ENCODE data around the gene PPCDC.

The PPCDC gene

GRCh38 chr15:75019916-75020315 lies 3.5 kb upstream of the PPCDC start:
- no peak for DNase-seq

DNA sequence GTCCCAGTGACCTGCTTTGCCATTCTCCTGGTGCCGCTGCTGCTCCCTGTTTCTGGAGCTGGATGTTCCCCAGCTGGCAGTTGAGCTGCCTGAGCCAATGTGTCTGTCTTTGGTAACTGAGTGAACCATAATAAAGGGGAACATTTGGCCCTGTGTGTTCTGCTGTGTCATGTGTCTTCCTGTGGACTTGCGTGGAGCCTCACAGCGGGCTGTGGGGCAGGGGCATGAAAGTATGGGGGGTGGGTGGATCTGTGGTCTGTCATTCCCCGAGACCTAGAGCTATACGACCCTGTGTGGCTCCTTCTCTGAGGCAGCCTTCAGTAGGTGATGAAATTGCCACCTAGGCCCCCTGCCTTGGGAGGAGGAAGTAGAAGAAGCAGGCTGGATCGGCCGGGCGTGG lies 2.0 kb upstream of the PPCDC start:
- DNase-seq = no peak

GRCh38 chr15:75022783-75023180 lies 608 bp upstream of the PPCDC start:
- no peak for DNase-seq

DNA sequence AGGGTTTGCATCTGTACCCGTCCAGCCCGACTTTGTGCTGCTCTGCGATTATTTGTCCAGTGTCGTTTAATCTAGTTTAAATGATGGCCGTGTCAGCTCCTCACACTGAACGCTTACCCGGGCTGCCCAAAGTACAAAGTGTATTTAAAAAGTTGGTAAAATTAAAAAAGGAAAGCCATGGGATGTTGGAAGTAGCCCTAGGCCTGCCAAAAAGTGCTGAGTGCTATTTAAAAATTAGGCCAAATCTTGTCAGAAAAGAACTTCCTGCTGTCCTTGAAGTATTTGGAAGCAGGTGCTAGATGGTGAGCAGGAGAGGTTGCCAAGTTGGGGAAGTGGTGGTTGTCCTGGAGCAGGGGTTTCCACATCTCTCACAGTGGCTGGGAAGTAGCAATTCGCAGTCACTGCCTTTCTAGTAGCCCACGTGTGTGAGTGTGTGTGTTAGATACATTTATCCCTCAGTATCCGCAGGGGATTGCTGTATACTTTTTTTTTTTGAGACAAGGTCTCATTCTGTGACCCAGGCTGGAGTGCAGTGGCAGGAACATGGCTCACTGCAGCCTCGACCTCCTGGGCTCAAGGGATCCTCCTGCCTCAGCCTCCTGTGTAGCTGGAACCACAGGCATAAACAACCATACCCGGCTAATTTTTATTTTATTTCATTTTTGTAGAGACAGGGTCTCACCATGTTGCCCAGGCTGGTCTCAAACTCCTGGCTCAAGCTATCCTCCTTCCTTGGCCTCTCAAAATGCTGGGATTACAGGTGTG lies 664 bp downstream of the PPCDC start:
- DNase-seq = peak; percentile 23 to 26

DNA sequence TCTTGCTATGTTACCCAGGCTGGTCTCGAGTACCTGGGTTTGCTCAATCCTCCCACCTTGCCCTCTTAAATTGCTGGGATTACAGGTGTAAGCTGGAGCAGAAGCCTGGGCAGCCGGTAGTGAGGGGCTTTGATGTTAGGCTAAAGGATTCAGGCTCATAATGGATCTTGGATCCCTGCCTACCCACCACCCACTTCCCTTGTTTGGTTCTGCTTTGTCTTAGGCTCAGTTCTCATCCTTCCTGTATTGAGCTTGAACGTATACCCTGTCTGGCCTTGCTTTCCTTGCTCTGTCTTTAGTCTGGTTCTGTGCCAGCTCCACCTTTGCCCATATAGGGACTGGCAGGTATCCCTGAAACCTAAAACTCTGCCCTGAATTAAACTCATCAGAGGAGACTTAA lies 1.7 kb downstream of the PPCDC start:
- no peak for DNase-seq

DNA sequence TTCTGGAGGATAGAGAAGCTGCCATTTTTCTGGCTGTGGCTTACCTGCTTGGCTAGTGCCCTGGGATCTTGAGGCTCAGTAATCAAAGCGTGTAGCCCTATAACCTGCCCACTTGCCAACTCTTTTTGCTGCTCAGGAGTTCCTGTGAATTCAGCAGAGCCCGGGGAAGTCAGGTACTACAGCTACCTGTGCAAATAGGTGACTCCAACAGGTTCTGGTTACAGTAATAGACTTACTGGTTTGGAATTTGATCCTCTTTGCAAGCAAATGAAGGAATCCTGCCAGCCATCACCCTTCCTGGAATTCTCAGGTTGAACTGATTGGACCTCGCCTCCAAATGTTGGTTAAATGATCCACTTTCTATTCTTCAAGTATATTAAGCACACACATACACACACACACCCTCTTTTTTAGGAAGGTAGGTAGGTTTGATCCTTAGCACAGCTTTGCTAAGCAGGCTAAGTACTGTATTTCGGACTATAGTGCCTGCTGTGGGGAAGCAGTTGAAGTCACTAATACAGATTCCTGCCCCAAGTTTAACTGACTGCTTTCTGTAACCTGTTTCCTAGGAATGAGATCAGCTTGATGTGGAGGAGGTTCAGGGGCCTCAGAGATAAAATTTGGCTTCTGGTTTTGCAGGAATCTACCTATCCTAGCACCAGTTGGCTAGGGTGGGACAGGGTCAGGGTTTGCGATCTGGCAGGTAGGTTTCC lies 2.3 kb downstream of the PPCDC start:
- no peak for DNase-seq

DNA sequence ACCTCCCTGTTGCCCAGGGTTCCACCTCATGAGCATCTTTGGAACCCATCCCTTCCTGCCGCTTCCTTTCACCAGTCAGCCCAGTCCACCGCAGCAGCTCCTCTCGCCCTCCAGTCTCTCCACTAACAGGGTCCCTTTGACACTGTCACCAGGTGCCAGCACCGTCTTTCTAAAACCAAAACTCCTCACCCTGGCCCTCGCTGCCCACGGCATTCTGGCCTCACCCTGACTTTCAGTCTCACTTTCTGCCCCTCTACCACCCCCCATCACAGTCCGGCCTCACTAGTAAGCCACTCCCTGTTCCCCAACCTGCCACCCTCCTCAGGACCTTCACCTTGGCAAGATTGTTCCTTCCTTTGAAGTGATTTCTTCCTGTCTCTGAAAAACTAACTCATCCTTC lies 4.2 kb downstream of the PPCDC start:
- no peak for DNase-seq

GRCh38 chr15:75028991-75029377 lies 5.6 kb downstream of the PPCDC start:
- DNase-seq = no peak

DNA sequence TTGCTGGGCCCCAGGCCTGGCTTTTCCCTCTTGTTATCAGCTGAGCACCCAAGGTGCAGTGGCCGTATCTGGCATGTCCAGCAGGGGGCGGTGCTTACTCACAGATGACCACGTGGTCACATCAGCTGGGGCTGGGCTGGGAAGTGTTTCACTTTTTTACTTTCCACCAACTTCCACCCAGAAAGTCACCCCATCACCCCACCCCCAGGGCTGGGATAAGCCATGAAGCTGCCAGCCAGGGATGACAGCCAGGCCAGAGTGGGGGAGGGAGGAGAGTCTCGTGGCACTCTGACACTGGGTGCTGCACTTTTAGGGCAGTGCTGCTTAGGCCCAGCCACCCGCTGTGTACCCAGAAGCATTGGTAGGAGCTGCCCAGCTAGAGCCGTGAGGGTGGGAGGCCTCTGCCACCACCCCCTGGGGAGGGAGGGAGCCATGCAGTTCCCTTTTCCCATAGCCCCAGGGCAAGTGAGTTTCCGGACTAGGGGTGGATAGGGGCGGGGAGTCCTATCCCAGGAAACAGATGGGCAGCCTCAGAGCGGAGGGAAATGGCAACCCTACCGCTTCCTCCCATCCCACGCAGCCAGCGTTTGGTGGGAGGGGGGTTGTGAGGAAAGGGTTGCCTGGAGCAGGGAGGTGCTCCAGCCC lies 6.1 kb downstream of the PPCDC start:
- DNase-seq = peak; percentile 73 to 88

- peak in 1 of 2 experiments; percentile 85 for DNase-seq
Observed at GRCh38 chr15:75030023-75030413, 6.6 kb downstream of the PPCDC start.

DNA sequence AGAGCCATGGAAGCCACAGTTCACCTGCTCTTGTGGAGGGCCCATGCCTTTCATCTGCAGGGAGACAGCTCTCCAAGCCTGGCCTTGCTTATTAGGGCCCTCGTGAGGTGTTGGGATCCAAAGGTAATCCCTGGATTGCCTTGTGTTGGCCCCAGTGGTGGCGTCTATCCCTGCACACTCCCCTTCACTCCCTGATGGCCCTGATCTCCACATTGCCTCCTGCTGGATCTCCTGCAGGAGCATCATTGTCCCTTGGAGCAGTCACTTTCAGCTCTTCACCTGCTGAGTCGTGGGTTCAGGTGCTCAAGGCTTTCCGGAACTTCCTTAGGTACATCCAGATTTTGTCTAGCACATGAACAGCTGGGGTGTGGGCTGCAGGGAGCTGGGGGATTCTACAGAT lies 7.0 kb downstream of the PPCDC start:
- DNase-seq = no peak

- DNase-seq = no peak
Observed at GRCh38 chr15:75031848-75032247, 8.5 kb downstream of the PPCDC start.

DNA sequence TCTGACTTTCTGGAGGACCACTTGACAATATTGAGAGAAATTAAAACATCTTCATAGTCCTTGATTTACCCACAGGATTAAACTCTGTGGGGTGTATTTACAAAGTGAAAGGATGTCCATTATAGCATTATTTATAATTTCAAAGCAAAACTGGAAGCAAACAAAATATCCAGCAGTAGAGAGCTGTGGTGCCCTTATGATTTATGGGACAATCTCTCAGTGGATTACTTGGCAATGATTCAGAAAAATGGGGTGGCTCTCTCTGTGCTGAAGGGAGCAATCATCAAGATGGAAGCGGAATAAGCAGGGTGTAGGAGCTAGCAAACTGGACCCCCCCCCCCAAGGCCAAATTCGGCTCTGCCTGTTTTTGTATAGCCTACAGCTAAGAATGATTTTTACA lies 9.0 kb downstream of the PPCDC start:
- DNase-seq = no peak

- DNase-seq = no peak
Observed at GRCh38 chr15:75033809-75034208, 10.4 kb downstream of the PPCDC start.

GRCh38 chr15:75034615-75035014 lies 11.2 kb downstream of the PPCDC start:
- no peak for DNase-seq

DNA sequence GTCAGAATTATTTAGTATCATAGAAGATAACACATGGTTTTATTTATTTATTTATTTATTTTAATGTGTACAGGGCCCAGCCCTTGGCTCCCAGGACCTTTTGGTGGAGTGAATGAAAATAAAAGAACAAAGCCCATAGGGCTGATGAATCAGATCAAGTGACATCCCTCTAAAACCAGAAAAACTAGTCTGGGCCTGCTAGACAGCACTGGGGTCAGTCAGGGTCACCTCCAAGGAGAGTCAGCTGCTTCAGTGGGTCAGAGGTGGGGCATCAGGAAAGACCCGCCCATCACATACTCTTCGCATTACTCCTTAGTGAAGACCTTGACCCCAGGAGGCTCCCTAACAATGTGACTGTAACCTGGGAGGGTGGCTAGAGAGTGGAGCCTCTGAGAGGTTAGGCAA lies 12.8 kb downstream of the PPCDC start:
- DNase-seq = no peak

GRCh38 chr15:75037685-75038084 lies 14.3 kb downstream of the PPCDC start:
- no peak for DNase-seq

- no peak for DNase-seq
Observed at GRCh38 chr15:75038231-75038630, 14.8 kb downstream of the PPCDC start.

DNA sequence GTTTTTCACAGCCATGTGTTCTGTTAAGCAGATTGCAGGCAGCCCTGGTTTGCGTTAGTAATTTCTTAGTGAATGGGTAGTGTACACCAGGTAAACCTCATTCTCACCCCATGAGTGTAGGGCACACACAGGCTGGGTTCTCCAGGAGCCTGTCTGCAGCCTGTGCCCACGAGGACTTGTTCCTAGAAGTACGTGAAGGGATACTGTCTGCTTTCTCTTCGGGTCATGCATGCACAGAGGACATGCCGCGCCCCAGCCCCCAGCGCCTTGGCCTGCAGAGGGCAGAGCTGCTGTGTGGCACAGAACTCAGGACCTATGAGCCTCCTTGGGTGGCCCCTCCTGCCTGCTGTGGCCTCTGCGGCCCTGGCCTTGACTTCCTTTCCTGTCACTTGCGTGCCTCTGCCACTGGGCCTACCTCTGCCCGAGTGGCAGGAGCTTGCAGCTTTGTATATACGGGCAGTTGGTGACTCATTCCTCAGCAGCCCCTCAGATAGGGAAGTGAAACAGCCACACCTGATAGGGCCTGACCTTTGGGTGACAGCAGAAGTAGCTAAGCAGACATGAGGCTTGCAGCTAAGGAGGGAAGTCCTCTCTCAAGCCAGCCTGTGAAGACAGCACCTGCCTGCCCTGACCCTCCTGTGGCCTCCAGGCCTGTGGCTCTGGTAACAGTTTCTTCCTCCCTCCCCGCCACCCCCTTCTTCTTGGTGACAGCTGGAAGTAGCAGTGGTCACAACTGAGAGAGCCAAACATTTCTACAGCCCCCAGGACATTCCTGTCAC lies 19.5 kb downstream of the PPCDC start:
- no peak for DNase-seq

DNA sequence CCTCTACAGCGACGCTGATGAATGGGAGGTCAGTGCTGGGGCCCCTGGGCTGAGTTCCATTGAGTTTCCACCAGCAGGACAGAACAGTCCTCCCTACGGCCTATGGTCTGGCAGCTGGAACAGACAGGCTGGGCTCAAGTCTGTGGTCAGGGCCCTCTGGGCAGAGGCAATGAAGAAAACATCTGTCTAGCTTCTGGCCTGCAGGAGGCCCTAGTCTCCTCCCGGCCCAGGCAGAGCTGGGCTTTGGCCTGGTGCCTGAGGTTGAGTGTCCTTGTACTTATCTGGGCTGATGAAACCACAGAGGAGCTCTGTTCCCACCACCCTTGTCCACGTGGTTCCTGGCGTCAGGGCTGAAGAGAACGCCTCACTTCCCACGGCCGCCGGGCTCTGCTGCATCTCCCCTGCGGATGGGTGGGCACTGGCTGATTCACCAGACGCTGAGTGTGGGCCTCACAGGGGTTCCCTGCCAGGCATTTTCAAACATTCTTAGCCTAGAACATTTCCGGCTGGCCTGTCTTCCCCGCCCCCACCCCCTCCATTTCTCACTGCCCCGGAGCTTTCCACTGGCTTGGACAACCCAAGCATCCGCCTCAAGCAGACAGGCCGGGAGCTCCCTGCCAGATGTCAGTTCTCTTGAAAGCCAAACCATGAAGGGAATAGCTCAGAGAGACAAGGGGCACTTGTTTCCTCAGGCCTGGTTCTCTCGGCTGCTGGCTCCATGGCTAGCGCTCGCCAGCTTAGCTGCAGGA lies 20.3 kb downstream of the PPCDC start:
- peak in 1 of 2 experiments; percentile 29 for DNase-seq

DNA sequence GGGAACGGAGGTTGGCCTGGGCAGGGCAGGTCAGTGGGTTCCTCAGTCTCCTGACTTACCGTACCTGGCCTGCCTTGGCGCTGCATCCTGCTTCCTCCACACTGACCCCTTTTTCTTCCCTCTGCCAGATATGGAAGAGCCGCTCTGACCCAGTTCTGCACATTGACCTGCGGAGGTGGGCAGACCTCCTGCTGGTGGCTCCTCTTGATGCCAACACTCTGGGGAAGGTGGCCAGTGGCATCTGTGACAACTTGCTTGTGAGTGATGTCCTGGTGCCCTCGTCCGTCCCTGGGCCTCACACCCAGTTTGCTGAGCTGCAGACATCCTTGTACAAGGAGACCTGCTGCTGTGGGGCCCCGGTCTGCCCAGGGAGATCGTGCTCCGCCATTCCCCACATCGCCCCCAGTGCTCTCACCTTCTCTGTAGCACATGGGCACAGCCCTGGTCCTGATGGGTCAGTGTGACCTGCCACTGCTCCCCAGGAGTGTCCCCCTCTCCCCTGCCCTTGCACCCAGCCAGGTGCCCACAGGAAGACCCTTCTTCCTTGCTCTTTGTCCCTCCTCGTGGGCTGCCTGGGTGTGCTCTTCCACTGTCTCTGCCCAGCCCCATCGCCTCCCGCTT lies 21.0 kb downstream of the PPCDC start:
- DNase-seq = no peak

Data from NCI-H446 (cell line).